ENCODE results near the gene CDK2AP2. TPM values are rescaled to one million over a fixed set of nuclear protein-coding genes. Genes with fewer than 3 reads are reported as not detected.

Gene CDK2AP2
- total RNA-seq, 1 donor from 2014 or later, result 104 TPM

DNA sequence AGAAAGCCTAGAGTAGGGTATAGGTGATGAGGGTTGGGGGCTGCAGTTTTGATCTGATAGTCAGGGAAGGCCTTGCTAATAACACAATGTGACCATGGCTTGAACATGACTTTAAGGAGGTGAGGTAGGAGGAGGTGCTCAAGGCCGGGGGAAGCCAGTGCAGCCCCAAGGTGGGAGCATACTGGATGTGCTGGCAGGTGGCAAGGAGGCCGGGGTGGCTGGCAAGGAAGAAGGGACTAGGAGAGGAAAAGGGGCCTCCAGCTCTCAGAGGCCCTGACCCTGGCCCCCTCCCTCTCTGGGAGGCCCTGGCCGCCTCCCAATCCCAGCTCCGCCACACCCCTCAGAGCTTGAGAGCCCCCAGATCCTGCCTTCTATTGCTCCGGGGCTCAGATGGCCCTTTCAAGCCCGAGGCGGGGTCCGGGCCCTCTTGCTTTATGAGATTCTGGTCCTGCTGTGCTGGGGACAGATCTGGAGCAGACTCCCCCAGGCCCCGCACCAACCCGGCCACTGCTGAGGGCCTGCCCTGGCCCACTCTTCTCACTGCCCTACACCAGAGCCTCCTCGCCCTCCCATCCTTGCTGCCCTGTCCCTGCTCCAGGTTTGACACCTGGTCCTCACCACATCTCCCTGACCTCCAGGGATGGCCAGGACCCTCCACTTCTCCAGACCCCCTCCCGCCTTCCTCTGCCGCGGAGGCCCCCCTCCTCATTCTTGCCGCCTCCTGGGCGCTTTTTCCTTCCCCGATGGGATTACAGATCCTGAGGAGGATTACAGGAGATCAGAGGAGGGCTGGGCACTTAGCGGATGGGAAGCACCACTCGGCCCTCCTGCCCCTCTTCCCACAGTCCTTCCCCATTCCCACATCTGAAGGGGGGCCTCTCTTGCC lies 4.6 kb downstream of the CDK2AP2 start:
- peaks cover 7% of the 10 kb centered on the region for H3K36me3 ChIP-seq (ENCODE audit: control insufficient read depth, insufficient read depth, low read length)
- DNase-seq (ENCODE audit: low read depth), result no peak
- H3K27me3 ChIP-seq (ENCODE audit: control insufficient read depth, insufficient read depth, low read length), result no peaks in the 10 kb centered on the region
- peak overlapping the region; percentile 79 for H3K4me3 ChIP-seq (ENCODE audit: low read depth, low read length)
- TF ChIP-seq, protein P1, sequence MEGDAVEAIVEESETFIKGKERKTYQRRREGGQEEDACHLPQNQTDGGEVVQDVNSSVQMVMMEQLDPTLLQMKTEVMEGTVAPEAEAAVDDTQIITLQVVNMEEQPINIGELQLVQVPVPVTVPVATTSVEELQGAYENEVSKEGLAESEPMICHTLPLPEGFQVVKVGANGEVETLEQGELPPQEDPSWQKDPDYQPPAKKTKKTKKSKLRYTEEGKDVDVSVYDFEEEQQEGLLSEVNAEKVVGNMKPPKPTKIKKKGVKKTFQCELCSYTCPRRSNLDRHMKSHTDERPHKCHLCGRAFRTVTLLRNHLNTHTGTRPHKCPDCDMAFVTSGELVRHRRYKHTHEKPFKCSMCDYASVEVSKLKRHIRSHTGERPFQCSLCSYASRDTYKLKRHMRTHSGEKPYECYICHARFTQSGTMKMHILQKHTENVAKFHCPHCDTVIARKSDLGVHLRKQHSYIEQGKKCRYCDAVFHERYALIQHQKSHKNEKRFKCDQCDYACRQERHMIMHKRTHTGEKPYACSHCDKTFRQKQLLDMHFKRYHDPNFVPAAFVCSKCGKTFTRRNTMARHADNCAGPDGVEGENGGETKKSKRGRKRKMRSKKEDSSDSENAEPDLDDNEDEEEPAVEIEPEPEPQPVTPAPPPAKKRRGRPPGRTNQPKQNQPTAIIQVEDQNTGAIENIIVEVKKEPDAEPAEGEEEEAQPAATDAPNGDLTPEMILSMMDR (IDR thresholded peaks at IDR 0.05; ENCODE audit: insufficient read depth, low read length, poor library complexity, severe bottlenecking), result no peak

DNA sequence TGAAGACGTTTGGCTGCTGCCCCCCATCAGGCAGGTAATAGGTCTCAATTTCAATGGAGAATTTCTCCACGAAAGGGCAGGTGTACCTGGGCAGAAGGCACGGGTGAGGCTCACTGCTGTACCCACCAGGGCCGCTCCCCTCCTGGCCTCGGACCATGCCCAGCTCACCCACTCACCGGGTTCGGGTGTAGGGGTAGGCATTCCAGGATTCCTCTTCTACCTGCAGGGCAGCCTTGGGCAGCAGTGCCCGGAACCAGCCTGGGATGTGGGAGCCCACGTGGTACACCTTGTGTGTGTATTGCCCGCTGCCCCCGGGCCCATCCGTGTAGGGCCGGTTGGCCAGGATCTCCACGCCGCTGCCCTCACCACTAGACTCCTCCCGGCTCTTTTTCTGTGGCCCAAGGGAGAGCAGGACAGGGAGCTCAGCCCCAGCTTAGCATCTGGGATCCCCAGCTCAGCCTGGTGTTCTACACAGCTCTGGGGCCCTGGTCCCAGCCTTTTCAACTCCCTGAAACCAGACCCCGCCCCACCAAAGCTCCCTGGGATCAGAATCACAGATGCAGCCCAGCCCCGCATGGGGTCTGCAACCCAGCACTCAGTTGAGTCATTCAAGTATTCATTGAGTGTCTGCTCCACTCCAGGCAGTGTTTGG lies 5.5 kb downstream of the CDK2AP2 start:
- H3K36me3 ChIP-seq (ENCODE audit: control insufficient read depth, insufficient read depth, low read length), result peaks cover 7% of the 10 kb centered on the region
- no peak overlapping the region for H3K4me3 ChIP-seq (ENCODE audit: low read depth, low read length)
- DNase-seq (ENCODE audit: low read depth), result no peak
- TF ChIP-seq, protein P1 (IDR thresholded peaks at IDR 0.05; ENCODE audit: insufficient read depth, low read length, poor library complexity, severe bottlenecking), result no peak
- H3K27me3 ChIP-seq (ENCODE audit: control insufficient read depth, insufficient read depth, low read length), result no peaks in the 10 kb centered on the region

DNA sequence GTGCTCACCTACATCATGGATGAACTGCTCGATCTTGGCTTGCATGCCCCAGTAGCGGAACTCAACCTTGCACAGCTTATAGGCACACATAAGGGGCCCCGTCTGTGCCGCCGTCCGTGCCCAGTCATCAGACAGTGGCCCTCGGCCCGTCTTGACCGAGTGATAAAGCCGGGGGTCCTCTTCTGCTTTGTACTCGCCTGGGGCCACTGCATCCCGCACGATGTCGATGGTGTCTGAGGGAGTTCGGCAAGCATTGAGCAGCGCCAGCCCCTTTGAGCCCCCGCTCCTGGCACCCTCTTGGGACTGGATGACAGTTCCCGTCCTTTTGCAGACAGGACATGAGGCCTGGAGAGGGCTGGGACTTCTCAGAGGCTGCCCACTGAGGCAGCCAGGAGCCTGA lies 6.1 kb downstream of the CDK2AP2 start:
- no peak for DNase-seq (ENCODE audit: low read depth)
- peaks cover 7% of the 10 kb centered on the region for H3K36me3 ChIP-seq (ENCODE audit: control insufficient read depth, insufficient read depth, low read length)
- TF ChIP-seq, protein P1 (IDR thresholded peaks at IDR 0.05; ENCODE audit: insufficient read depth, low read length, poor library complexity, severe bottlenecking), result no peak
- H3K4me3 ChIP-seq (ENCODE audit: low read depth, low read length), result no peak overlapping the region
- no peaks in the 10 kb centered on the region for H3K27me3 ChIP-seq (ENCODE audit: control insufficient read depth, insufficient read depth, low read length)

DNA sequence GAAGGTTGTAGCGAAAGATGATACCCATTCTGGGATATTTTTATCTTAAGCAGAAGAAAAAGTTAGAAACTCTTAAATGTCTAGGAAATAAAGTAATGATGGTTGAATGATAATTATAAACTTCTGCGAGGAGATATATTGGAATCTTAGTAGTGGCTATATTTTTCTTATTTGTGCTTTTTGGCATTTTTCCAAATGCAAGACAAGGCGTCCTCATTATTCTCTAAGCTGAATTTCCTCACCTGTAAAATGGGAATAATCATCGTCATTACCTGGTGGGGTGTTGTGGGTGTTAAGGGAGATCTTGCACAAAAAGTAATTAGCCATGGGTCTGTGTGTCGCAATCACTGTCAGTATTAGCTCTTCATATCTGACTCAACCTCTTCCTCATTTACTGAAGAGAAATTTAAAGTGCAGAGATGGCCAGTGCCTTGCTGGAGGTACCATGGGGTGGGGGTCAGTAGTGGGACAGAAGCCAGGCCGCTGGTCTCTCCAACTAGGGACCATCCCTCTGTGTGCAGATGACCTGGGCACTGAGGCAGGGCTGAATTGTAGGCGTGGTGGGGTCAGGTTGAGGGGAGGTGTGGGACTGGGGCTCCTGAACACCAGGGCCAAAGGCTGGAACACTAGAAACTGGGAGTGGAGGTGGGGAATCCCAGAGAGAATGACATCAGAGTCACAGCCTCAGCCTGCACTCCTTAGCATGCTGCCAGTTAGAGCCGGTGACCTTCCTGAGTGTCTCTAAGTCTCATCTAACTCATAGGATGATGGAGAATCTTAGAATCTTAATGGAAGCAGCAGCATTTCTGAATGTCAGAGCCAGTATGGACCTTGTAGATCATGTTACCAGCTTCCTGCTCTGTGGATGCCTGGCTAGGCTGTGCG lies 6.9 kb downstream of the CDK2AP2 start:
- H3K4me3 ChIP-seq (ENCODE audit: low read depth, low read length), result no peak overlapping the region
- H3K36me3 ChIP-seq (ENCODE audit: control insufficient read depth, insufficient read depth, low read length), result peaks cover 7% of the 10 kb centered on the region
- TF ChIP-seq, protein P1 (IDR thresholded peaks at IDR 0.05; ENCODE audit: insufficient read depth, low read length, poor library complexity, severe bottlenecking), result no peak
- DNase-seq (ENCODE audit: low read depth), result no peak
- no peaks in the 10 kb centered on the region for H3K27me3 ChIP-seq (ENCODE audit: control insufficient read depth, insufficient read depth, low read length)

DNA sequence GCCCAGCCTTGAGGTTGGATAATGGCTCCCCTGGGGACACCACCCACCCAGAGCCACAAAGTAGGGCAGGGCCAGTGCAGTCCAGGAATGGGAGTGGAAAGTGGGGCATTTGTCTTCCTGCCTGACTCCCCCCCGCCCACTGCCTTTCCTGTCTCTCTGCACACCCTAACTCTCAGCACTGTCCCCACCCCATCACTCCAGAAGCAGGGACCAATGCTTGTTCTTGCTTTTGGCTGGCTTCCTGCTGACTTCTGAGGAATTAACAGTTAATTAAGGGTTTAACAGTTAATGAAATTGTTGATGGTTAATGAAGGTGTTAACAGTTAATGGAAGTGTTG lies 7.5 kb downstream of the CDK2AP2 start:
- DNase-seq (ENCODE audit: low read depth), result no peak
- Histone ChIP-seq H3K27me3 (ENCODE audit: control insufficient read depth, insufficient read depth, low read length) (no peaks in the 10 kb centered on the region), H3K4me3 (ENCODE audit: low read depth, low read length) (no peak overlapping the region), H3K36me3 (ENCODE audit: control insufficient read depth, insufficient read depth, low read length) (peaks cover 7% of the 10 kb centered on the region)
- TF ChIP-seq, protein P1 (IDR thresholded peaks at IDR 0.05; ENCODE audit: insufficient read depth, low read length, poor library complexity, severe bottlenecking), result no peak

All from kidney epithelial cell (primary cell).